ENCODE results near the gene CENPK. TPM values are rescaled to one million over a fixed set of nuclear protein-coding genes. Genes with fewer than 3 reads are reported as not detected.
A peak's percentile ranks its signal among the peaks of the same experiment; 100 is the strongest.

Gene CENPK
- total RNA-seq, 1 donor = 11.9 TPM

GRCh38 chr5:65468633-65469032 is 94.3 kb downstream of the CENPK start:
- H3K79me2 ChIP-seq (ENCODE audit: insufficient read depth, low read length) = peaks cover 92% of the 10 kb centered on the region
- peak; percentile 23 for DNase-seq (ENCODE audit: insufficient read length, low spot score, missing footprints)
- H3K4me3 ChIP-seq (ENCODE audit: insufficient read depth, low read length) = no peak overlapping the region
- H3K27ac ChIP-seq (ENCODE audit: low read depth, low read length) = no peak overlapping the region
- H4K20me1 ChIP-seq (ENCODE audit: insufficient read depth, low read length) = no peaks in the 10 kb centered on the region
- peaks cover 15% of the 10 kb centered on the region for H3K4me1 ChIP-seq (ENCODE audit: insufficient read depth, low read length)
- peaks cover 14% of the 10 kb centered on the region for H3K36me3 ChIP-seq (ENCODE audit: insufficient read depth, low read length)
- peak overlapping the region; percentile 3 for H3K4me2 ChIP-seq (ENCODE audit: insufficient read depth, low read length)
- no peak for TF ChIP-seq CTCF (IDR thresholded peaks at IDR 0.05; ENCODE audit: extremely low read depth, low read depth, low read length)
- H3K9me3 ChIP-seq (ENCODE audit: low read depth, low read length) = no peaks in the 10 kb centered on the region
- H2AFZ ChIP-seq (ENCODE audit: low read length) = no peak overlapping the region
- H3K27me3 ChIP-seq (ENCODE audit: insufficient read depth, low read length) = no peaks in the 10 kb centered on the region

Small RNA genes within 50 kb of the gene (small RNA-seq; reads per million reads assigned to genes)
- gene RNU6-540P = not detected

Other genes with a start within 250 kb of the CENPK start
- 135 and 150 TPM in 2 replicates for gene ADAMTS6, start 81.2 kb downstream of the CENPK start, total RNA-seq
- gene PPWD1, start 128 bp upstream of the CENPK start, total RNA-seq = 35.8 and 40.1 TPM in 2 replicates
- 30.4 and 32.1 TPM in 2 replicates for gene TRIM23, start 61.2 kb upstream of the CENPK start, total RNA-seq
- gene SHLD3, start 61.9 kb upstream of the CENPK start, total RNA-seq = 4.3 and 4.4 TPM in 2 replicates
- 24.2 and 26.1 TPM in 2 replicates for gene TRAPPC13, start 61.9 kb upstream of the CENPK start, total RNA-seq
- gene SGTB, start 158.9 kb upstream of the CENPK start, total RNA-seq = 20.6 and 21.4 TPM in 2 replicates
- 32.4 and 35.5 TPM in 2 replicates for gene NLN, start 159.0 kb upstream of the CENPK start, total RNA-seq